ENCODE results near the gene IRF4.
"Not testable (repeated sequence)": the region's sequence is repeated elsewhere in the genome, so short reads cannot be mapped to it uniquely, and the experiment has no call there.

IRF4 gene

GRCh38 chr6:422433-423054 lies 31.0 kb downstream of the IRF4 start:
- DNase-seq (ENCODE audit: low read depth) = peak; percentile 46

GRCh38 chr6:423055-423798 lies 31.7 kb downstream of the IRF4 start:
- DNase-seq (ENCODE audit: low read depth) = no peak

GRCh38 chr6:423799-424345 lies 32.3 kb downstream of the IRF4 start:
- no peak for DNase-seq (ENCODE audit: low read depth)

GRCh38 chr6:424741-425417 lies 33.3 kb downstream of the IRF4 start:
- no peak for DNase-seq (ENCODE audit: low read depth)

- not testable (repeated sequence) for DNase-seq (ENCODE audit: low read depth)
Observed at GRCh38 chr6:425418-425788, 33.9 kb downstream of the IRF4 start.

- DNase-seq (ENCODE audit: low read depth) = not testable (repeated sequence)
Observed at GRCh38 chr6:426198-426738, 34.7 kb downstream of the IRF4 start.

- DNase-seq (ENCODE audit: low read depth) = no peak
Observed at GRCh38 chr6:428047-428603, 36.6 kb downstream of the IRF4 start.

GRCh38 chr6:429515-430121 lies 38.1 kb downstream of the IRF4 start:
- DNase-seq (ENCODE audit: low read depth) = no peak

GRCh38 chr6:431504-431903 lies 40.0 kb downstream of the IRF4 start:
- DNase-seq (ENCODE audit: low read depth) = no peak

- DNase-seq (ENCODE audit: low read depth) = no peak
Observed at GRCh38 chr6:431986-432385, 40.4 kb downstream of the IRF4 start.

GRCh38 chr6:434051-434705 lies 42.6 kb downstream of the IRF4 start:
- DNase-seq (ENCODE audit: low read depth) = no peak

GRCh38 chr6:435441-436307 lies 44.1 kb downstream of the IRF4 start:
- DNase-seq (ENCODE audit: low read depth) = no peak

- DNase-seq (ENCODE audit: low read depth) = no peak
Observed at GRCh38 chr6:436308-437036, 44.9 kb downstream of the IRF4 start.

- DNase-seq (ENCODE audit: low read depth) = no peak
Observed at GRCh38 chr6:437037-437392, 45.5 kb downstream of the IRF4 start.

- no peak for DNase-seq (ENCODE audit: low read depth)
Observed at GRCh38 chr6:438634-439170, 47.1 kb downstream of the IRF4 start.

- DNase-seq (ENCODE audit: low read depth) = no peak
Observed at GRCh38 chr6:439641-440167, 48.2 kb downstream of the IRF4 start.

GRCh38 chr6:441126-441920 lies 49.8 kb downstream of the IRF4 start:
- no peak for DNase-seq (ENCODE audit: low read depth)

GRCh38 chr6:443621-444159 lies 52.1 kb downstream of the IRF4 start:
- DNase-seq (ENCODE audit: low read depth) = no peak
